HG03097 (cell line): ENCODE data around the gene IL18.
"Not testable (repeated sequence)": the region's sequence is repeated elsewhere in the genome, so short reads cannot be mapped to it uniquely, and the experiment has no call there.

ENCODE experiments used
- ATAC-seq: cut with Tn5 transposase; IDR thresholded peaks from one replicate; pipeline ENCODE4 v1.9.1; 2021; ENCODE audit not compliant: unreplicated experiment, low FRiP score

IL18 gene

DNA sequence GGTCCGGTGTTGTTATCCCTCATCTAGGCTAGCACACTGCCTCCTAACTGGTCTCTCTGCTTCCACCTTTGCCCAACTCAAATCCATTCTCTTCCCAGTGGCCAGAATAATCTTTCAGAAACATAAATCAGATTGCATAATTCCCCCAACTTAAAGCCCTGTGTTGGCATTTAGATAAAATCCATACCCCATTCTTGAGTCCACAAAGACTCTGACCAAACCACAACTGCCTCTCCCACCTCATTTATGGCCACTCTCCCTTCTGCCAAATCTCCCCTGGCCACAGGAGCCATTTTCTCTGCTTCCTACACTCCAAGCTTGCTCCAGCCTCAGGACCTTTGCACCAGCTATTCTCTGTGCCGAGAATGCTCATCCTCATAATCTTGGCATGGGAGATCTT is 36.8 kb downstream of the IL18 start:
- ATAC-seq = no peak

- no peak for ATAC-seq
Measured at GRCh38 chr11:112123129-112123528, 40.8 kb downstream of the IL18 start.

DNA sequence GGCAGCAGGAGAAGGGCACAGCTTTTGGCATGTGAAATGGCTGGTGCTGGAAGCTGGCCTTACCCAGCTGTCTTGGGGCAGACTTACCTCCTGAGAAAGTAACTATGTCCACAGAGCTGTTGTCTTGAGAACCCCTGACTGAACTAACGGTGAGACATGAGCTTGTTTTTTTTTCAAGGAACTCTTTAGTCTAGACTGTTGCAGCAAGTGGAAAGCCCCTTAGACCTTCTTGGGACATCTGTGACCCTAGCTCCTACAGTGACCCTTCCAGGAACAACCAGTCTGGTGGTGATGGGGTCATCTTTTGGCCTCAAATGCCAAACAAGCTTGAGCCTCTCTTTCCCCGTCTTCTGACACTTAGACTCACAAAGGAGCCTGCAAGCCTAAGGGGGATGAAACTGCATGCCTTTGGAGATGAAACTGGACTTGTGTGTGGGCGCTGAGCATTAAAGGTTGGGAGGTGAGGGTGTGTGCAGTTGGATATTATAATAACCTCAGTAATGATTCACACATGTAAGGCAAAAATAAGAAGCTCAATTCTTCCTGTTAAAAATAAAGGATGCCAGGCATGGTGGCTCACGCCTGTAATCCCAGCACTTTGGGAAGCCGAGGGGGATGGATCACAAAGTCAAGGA is 41.8 kb downstream of the IL18 start:
- ATAC-seq = no peak

DNA sequence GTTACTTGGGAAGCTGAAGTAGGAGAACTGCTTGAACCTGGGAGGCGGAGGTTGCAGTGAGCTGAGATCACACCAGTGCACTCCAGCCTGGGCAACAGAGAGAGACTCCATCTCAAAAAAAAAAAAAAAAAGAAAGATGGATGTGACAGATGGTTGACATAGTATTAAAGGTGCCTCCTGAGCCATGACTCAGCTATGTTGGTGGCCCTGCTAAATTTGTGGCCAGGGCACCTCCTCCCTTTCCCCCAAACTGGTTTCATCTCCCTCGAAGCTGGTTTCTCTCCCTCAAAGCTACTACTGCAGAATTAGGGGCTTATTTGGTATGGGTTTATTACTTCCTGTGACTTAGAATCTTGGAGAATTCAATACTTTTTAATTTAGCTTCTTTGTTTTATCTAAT is 45.7 kb downstream of the IL18 start:
- no peak for ATAC-seq

- ATAC-seq = no peak
Measured at GRCh38 chr11:112115386-112115785, 48.5 kb downstream of the IL18 start.

GRCh38 chr11:112114460-112114859 is 49.4 kb downstream of the IL18 start:
- no peak for ATAC-seq

DNA sequence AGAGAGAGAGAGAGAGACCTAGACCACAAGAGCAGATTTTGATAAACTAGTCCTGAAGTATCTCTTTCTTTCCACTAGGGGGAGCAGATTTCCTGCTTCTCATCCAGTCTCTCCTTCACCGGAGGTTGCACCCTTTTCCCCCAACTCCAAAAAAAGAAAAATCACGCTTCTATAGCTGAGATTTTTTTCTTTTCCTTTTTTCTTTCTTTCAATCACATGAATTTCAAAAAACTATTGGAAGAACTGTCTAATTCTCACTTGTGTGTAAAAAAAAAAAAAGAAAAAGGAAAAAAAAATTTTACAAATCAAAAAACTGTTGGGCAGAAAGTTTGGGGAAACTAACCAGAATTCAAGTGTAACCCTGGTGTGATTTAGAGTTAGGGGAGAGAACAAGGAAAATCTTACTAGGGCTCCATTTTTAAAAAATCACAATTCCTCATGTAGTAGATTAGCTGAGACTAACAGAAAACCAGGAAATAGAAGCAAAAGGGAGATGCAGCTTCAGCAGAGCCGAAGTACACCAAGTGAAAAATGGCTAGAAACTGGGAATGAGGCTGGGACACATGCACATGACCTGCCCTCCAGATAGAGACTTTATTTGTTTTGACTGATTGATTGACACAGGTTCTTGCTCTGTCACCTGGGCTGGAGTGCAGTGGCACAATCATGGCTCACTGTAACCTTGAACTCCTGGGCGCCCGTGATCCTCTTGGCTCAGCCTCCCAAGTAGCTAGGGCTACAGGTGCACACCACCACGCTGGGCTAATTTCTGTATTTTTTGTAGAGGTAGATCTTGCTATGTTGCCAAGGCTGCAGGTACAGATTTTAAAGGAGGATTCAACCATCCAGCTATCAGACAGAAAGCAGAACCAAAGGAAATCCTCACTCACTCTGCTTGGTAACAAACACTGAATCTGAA is 50.1 kb downstream of the IL18 start:
- ATAC-seq = no peak

GRCh38 chr11:112106070-112106469 is 57.8 kb downstream of the IL18 start:
- ATAC-seq = no peak

GRCh38 chr11:112103446-112103845 is 60.4 kb downstream of the IL18 start:
- ATAC-seq = no peak

DNA sequence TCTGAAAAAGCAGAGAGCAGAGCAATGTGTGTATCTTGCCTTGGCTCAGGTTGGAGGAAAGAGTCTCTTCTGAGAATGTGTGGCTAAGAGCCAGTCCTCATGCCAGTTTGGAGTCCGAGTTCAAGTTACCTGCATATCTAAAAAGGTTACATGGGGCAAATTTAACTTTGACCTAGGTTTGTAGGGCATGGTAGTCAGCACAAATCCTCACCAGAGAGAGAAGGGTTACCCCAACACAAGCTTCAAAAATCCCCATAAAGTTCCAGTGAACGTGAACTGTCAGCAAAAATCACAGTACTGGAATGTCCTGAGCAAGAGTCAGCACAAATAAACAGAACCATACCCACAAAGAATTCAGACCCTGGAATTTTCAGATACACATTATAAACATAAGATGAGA is 63.4 kb downstream of the IL18 start:
- no peak for ATAC-seq

GRCh38 chr11:112097734-112098528 is 66.0 kb downstream of the IL18 start:
- ATAC-seq = no peak

- ATAC-seq = no peak
Measured at GRCh38 chr11:112096194-112096593, 67.7 kb downstream of the IL18 start.

DNA sequence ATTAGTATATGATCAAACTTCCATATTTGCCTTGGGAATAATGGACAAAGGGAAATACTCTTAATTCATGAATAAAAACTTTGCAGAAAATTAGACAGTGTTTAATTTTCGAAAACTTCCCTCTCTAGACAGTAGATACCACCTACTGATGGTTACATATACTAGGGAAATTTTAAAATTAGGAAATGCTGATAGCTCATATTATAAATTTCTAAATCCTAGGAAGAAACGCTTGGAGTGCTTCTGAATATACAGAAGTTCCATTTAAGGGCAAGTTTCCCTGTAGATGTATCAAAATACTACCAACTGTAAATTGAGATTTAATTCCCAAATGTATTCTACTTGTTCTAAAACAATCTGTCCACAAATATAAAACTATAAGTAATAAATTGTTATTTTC is 68.6 kb downstream of the IL18 start:
- ATAC-seq = not testable (repeated sequence)
